ES-I3 (cell line): Measurements from ENCODE around the gene GALE.
"Not testable (repeated sequence)": the region's sequence is repeated elsewhere in the genome, so short reads cannot be mapped to it uniquely, and the experiment has no call there.

ENCODE experiments used
- H3K36me3 ChIP-seq: 2 replicates; pipeline ENCODE4 v1.6.1; 2013; ENCODE audit warnings: mild to moderate bottlenecking, low read length, control low read depth, moderate library complexity; ENCODE audit not compliant: insufficient read depth
- H3K4me1 ChIP-seq: 2 replicates; pipeline ENCODE4 v1.6.1; 2013; ENCODE audit warnings: mild to moderate bottlenecking, control low read depth, low read length; ENCODE audit not compliant: insufficient read depth
- H3K9ac ChIP-seq: 2 replicates; pipeline ENCODE4 v1.6.1; 2013; ENCODE audit warnings: low read depth, mild to moderate bottlenecking, low read length, moderate library complexity
- H3K9me3 ChIP-seq: 2 replicates; pipeline ENCODE4 v1.6.1; 2013; ENCODE audit warnings: mild to moderate bottlenecking, low read length, moderate library complexity; ENCODE audit not compliant: control insufficient read depth, insufficient read depth

Gene GALE

DNA sequence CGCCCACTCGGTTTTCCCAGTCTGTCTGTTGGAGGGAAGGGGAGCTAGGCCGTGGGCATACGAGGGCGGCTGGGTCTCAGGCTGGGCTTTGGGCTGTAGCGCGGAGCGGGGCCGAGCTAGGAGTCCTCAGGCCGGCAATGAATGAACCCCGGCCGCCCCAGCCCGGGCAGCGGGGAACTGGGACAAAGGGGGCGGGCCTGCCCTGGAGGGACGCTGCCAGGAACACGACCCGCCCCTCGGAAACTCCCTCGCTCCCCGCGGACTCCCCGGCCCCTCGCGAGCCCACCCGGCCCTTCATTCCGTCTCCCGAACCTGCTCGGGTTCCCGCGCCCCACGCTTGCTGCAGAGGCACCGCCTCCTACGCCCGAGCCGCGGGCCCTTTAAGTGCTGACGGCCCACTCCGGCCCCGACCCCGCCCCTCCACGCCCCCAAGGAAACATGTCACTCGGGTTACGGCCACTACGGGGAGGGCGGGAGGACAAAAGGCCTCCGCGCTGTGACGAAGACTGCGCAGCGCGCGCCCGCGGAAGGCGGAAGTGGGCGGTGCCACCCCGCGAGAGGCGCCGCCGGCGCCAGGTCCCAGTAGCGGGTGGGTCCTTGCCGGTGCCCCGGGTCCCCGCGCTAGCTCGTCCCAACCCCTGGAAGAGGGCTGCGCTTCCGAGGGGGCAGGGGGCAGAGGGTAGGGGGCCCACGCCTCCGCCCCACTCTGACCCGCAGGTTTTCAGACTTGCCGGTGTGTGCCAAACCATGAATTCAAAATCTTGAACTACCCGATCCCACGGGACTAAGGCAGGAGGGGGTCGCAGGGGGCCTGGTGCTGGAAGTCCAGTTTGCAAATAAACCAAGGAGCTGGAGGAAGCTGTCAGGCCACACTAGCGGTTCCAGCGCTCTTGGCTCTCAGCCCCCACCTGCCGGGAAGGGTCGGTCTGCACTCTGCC is at the start of gene GALE:
Gene GALE (minus strand): TSS at position 355 of the 938 bp plus-strand sequence. CDS start 1,747 bp downstream, outside the sequence.
- H3K36me3 ChIP-seq, result peaks cover under 1% of the 10 kb centered on the region
- no peaks in the 10 kb centered on the region for H3K9me3 ChIP-seq
- peaks cover 6% of the 10 kb centered on the region; the same call in 1 of the 2 replicates for H3K4me1 ChIP-seq
- peak within 1 kb of the TSS; percentile 89 for H3K9ac ChIP-seq

DNA sequence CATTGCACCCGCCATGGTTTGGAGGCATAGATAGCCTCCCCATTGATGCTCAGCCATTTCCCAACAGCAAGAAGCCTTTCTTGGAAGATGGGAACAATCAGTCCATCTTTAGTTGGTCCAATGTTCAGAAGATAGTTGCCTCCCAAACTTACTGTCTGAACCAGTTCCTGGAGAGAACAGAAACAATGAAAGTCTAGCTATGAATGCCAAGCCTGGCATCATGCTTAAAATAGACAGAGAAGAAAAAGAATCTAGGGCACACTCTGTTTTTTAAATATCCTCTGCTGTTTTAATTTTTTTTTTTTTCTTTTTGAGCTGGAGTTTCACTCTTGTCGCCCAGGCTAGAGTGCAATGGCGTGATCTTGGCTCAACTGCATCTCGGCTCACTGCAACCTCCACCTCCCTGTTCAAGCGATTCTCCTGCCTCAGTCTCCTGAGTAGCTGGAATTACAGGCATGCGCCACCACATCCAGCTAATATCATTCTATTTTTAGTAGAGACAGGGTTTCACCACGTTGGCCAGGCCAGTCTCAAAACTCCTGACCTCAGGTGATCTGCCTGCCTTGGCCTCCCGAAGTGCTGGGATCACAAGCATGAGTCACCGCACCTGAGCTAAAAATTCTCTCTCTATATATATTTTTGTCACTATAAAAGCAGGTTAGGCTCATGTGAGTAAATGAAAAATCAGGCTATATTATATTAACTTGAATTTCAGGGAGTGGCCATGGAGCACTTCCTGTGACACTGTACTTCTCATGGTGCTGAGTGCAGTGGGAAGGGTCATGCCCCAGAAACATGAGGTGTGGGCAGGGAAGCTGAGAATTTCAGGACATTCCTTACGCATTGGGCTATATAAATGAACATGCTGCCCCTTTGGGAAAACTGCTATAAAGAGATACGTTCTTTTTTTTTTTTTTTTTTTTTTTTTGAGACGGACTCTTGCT is 48.4 kb upstream of the GALE start:
- H3K4me1 ChIP-seq, result no peaks in the 10 kb centered on the region
- no peak overlapping the region for H3K9ac ChIP-seq
- no peaks in the 10 kb centered on the region for H3K36me3 ChIP-seq
- H3K9me3 ChIP-seq, result peaks cover 9% of the 10 kb centered on the region

DNA sequence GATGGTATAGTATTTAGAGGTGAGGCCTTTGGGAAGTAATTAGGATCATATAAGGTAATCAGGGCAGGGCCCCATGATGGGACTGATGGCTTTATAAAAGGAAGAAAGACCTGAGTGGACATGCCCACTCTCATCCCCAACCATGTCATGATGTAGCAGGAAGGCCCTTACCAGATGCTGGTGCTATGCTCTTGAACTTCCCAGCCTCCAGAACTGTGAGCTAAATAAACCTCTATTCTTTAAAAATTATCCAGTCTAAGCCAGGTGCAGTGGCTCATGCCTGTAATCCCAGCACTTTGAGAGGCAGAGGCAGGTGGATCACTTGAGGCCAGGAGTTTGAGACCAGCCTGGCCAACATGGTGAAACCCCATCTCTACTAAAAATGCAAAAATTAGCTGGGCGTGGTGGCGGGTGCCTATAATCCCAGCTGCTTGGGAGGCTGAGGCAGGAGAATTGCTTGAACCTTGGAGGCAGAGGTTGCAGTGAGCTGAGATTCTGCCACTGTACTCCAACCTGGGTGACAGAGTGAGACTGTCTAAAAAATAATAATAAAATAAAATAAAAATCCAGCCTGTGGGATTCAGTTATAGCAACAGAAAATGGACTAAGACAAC is 47.0 kb upstream of the GALE start:
- H3K36me3 ChIP-seq, H3K9me3 ChIP-seq, H3K9ac ChIP-seq, H3K4me1 ChIP-seq: not testable (repeated sequence)

DNA sequence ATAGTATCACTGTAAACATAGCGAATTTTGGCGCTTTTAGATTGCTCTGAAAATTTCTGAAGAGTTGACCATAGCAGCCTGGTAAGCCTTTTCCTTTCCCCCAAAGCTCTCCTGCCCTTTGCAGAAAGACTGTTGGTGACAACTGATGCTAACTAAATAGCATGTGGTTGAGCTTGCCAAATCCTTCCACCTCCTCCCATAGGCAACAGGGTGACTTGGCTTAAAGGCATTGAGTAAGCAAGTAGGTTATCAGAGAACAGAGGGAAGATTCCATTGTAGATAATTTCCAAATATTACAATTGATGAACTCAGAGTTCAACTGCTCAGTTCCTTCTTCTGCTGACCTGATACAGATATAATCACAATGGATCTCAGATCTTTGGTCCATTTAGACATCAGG is 44.6 kb upstream of the GALE start:
- Histone ChIP-seq H3K4me1 (no peaks in the 10 kb centered on the region), H3K9me3 (peaks cover 9% of the 10 kb centered on the region), H3K9ac (no peak overlapping the region), H3K36me3 (no peaks in the 10 kb centered on the region)

DNA sequence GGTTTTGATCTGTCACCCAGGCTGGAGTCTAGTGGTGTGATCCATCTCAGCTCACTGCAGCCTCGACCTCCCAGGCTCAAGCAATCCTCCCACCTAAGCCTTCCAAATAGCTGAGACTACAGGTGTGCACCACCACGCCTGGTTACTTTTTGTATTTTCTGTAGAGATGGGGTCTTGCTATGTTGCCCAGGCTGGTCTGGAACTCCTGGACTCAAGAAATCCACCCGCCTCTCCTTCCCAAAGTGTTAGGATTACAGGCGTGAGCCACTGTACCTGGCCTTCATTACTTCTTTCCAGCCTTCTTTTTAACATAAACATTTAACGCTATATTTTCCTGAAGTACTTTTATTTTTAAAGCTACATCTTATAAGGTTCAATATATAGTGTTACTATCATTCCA is 43.1 kb upstream of the GALE start:
- H3K9ac ChIP-seq, result no peak overlapping the region
- peaks cover 9% of the 10 kb centered on the region for H3K9me3 ChIP-seq
- H3K36me3 ChIP-seq, result no peaks in the 10 kb centered on the region
- no peaks in the 10 kb centered on the region for H3K4me1 ChIP-seq

DNA sequence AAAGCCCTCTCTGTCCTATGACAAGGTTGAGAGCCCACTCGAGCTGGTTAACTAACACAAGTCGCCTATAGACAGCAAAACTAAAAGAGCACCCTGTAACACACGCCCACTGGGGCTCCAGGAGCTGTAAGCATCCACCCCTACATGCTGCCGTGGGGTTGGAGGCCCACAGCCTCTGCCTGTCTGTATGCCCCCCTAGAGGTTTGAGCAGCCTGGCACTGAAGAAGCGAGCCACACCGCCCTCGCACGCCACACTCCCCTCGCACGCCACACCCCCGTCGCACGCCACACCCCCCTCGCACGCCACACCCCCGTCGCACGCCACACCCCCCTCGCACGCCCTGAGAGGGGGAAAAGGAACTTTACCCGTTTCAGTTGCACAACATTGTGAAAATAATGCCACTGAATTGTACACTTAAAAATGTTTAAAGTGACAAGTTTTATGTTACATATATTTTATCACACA is 37.9 kb upstream of the GALE start:
- Histone ChIP-seq H3K4me1 (no peaks in the 10 kb centered on the region), H3K9me3 (no peaks in the 10 kb centered on the region), H3K9ac (peak overlapping the region; percentile 35; the same call in 1 of the 2 replicates), H3K36me3 (no peaks in the 10 kb centered on the region)

DNA sequence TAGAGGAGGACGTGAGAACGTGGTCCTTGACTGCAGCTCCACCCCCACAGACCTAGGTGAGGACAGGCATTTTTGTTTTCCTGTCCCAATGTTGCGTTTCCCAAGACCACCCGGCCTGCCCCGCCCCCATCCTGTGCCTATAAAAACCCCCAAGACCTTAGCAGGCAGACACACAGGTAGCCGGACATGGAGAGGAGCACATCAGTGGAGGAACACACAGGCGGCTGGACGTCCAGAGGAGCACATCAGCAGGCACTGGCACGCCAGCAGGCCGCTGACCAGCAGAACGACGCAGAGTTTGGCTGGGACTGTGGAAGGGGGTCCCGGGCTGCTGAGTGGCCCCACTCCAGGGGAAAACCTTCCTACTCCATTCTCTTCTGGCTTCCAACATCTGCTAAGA is 37.4 kb upstream of the GALE start:
- H3K4me1 ChIP-seq, result no peaks in the 10 kb centered on the region
- no peaks in the 10 kb centered on the region for H3K36me3 ChIP-seq
- H3K9ac ChIP-seq, result peak overlapping the region; percentile 35; the same call in 1 of the 2 replicates
- no peaks in the 10 kb centered on the region for H3K9me3 ChIP-seq

DNA sequence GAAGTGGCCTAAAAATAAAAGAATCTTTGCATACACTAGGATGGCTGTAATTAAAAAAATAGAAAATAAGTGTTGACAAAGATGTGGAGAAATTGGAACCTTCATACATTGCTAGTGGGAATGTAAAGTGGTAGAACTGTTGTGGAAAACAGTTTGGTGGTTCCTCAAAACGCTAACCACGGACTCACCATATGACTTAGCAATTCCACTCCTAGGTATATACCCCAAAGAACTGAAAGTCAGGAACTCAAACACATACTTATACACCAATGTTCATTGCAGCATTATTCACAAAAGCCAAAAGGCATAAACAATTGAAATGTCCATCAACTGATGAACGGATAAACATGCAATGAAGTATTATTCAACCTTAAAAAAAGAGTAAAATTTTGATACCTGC is 35.5 kb upstream of the GALE start:
- H3K9me3 ChIP-seq, result no peaks in the 10 kb centered on the region
- H3K36me3 ChIP-seq, result no peaks in the 10 kb centered on the region

DNA sequence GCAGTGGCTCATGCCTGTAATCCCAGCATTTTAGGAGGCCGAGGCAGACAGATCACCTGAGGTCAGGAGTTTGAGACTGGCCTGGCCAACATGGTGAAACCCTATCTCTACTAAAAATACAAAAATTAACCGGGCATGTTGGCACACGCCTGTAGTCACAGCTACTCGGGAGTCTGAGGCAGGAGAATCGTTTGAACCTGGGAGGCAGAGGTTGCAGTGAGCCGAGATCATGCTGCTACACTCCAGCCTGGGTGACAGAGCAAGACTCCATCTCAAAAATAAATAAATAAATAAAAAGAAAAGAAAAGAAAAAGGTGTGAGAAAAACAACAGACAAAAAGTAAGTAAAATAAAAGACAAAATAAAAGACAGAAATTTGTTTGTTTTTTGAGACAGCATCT is 33.6 kb upstream of the GALE start:
- H3K36me3 ChIP-seq, H3K9ac ChIP-seq, H3K4me1 ChIP-seq, H3K9me3 ChIP-seq: not testable (repeated sequence)

More for the DNA sequence above, 35.5 kb upstream of the GALE start:
- Histone ChIP-seq H3K9ac (no peak overlapping the region), H3K4me1 (no peaks in the 10 kb centered on the region)

DNA sequence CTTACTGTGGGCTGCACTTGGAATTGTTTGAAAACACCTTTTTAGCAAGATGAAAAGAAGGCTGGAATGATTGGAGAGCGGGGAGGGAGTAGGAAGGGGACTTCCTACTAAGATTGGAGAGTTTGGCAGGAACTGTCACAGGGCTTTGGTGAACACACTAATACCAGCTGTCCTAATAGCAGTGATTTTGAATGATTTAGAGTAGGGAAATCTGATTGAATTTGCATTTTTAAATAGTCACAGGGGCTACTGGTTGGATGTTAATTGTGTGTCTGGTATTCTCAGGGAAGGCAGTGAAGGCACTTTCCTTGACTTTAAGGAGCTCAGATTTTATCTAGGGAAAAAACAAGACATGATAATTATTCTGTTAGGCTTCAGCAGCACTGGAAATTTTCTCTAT is 27.2 kb upstream of the GALE start:
- Histone ChIP-seq H3K9ac (no peak overlapping the region), H3K9me3 (no peaks in the 10 kb centered on the region), H3K36me3 (no peaks in the 10 kb centered on the region), H3K4me1 (no peaks in the 10 kb centered on the region)

DNA sequence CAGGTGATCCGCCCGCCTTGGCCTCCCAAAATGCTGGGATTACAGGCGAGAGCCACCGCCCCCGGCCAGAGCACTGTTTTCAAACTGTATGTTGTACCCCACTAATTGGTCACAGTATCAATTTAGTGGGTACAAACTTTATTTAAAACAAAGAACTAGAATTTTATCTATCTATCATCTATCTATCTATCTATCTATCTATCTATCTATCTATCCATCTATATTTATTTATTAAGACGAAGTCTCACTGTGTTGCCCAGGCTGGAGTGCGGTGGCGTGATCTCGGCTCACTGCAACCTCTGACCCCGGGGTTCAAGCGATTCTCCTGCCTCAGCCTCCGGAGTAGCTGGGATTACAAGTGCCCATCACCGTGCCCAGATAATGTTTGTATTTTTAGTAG is 26.0 kb upstream of the GALE start:
- not testable (repeated sequence) for H3K9me3 ChIP-seq, H3K36me3 ChIP-seq, H3K9ac ChIP-seq, H3K4me1 ChIP-seq

DNA sequence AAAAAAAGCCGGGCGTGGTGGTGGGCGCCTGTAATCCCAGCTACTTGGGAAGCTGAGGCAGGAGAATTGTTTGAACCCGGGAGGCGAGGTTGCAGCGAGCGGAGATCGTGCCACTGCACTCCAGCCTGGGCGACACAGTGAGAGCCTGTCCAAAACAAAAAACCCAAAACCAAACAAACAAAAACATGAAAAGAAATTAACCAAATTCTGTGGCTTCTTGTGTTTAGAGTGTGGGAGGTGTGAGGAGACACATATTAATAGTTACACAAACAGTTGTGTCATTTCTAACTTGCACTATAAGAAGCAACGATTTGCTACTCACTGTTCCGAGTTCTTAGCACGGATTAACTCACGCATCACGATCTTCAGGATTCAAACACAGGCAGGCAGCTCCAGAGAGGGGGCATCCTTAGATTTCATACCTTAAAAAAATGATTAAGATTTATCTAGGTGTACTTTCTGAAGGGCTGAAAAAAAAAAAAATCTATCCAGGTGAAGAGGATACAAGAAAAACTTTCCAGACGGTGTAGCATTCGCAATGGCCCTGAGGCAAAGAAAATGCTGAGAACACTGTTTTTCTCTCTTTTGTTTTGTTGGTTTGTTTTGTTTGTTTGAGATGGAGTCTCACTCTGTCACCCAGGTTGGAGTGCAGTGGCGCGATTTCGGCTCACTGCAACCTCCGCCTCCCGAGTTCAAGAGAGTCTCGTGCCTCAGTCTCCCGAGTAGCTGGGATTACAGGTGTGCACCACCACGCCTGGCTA is 25.4 kb upstream of the GALE start:
- Histone ChIP-seq H3K4me1 (no peaks in the 10 kb centered on the region), H3K9ac (peak overlapping the region; percentile 100), H3K9me3 (no peaks in the 10 kb centered on the region), H3K36me3 (no peaks in the 10 kb centered on the region)

DNA sequence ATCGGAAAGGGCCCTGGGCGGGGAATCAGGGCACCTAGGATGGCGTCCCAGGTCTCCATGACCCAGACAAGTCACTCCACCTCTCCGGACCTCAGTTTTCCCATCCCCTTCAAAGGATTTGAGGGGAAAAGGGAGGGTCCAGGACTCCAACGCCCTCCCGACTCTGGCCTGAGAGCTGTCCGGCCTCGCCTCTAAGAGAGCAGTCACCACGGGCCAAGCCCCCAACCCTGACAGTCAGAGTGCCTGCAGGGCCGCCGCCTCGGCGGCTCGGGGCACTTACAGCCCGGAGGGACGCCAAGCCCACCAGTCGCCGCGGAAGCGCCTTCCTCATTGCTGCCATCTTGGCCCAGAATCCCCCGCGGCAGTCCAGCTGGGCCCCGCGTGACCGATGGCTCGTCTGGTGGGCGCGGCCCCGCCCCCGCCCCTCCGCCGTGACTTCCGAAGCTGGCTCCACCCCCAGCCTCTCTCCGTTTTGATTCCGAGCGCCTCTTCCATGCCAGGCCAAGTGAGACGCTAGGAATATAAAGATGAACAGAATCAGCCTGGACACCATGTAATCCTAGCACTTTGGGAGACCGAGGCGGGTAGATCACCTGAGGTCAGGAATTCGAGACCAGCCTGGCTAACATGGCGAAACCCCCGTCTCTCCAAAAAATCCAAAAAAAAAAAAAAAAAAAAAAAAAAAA is 24.7 kb upstream of the GALE start, which contains the start of gene HMGCL:
Gene HMGCL (minus strand): TSS at position 354 of the 686 bp plus-strand sequence. CDS start 14 bp downstream, at position 340.
- no peaks in the 10 kb centered on the region for H3K36me3 ChIP-seq
- no peaks in the 10 kb centered on the region for H3K4me1 ChIP-seq
- no peaks in the 10 kb centered on the region for H3K9me3 ChIP-seq
- peak within 1 kb of the TSS; percentile 100 for H3K9ac ChIP-seq
